Subcutaneous adipose tissue (tissue), 4 donors: ENCODE data around the gene DLGAP1. TPM values are rescaled to one million over a fixed set of nuclear protein-coding genes. Genes with fewer than 3 reads are reported as not detected.

Source experiments
- total RNA-seq, 4 donors: library from RNA; depleted of rRNA; stranded (reverse); fragments of >200 nt; gene quantifications; one replicate each; pipeline ENCODE4 v1.1.0, GENCODE V29; 2016
- TF ChIP-seq, protein P1 (sequence below): fragments of 450-650 bp; IDR thresholded peaks from one replicate; pipeline ENCODE4 v1.5.1; 2016; ENCODE audit warnings: low read depth, mild to moderate bottlenecking, control low read depth, antibody characterized with exemption, moderate library complexity

The DLGAP1 gene
- total RNA-seq, 4 donors from 2014 or later: 0.44 to 3.3 (median 0.99) TPM

GRCh38 chr18:3810296-3810695 lies 644.8 kb downstream of the DLGAP1 start:
- TF ChIP-seq, protein P1, sequence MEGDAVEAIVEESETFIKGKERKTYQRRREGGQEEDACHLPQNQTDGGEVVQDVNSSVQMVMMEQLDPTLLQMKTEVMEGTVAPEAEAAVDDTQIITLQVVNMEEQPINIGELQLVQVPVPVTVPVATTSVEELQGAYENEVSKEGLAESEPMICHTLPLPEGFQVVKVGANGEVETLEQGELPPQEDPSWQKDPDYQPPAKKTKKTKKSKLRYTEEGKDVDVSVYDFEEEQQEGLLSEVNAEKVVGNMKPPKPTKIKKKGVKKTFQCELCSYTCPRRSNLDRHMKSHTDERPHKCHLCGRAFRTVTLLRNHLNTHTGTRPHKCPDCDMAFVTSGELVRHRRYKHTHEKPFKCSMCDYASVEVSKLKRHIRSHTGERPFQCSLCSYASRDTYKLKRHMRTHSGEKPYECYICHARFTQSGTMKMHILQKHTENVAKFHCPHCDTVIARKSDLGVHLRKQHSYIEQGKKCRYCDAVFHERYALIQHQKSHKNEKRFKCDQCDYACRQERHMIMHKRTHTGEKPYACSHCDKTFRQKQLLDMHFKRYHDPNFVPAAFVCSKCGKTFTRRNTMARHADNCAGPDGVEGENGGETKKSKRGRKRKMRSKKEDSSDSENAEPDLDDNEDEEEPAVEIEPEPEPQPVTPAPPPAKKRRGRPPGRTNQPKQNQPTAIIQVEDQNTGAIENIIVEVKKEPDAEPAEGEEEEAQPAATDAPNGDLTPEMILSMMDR: no peak

DNA sequence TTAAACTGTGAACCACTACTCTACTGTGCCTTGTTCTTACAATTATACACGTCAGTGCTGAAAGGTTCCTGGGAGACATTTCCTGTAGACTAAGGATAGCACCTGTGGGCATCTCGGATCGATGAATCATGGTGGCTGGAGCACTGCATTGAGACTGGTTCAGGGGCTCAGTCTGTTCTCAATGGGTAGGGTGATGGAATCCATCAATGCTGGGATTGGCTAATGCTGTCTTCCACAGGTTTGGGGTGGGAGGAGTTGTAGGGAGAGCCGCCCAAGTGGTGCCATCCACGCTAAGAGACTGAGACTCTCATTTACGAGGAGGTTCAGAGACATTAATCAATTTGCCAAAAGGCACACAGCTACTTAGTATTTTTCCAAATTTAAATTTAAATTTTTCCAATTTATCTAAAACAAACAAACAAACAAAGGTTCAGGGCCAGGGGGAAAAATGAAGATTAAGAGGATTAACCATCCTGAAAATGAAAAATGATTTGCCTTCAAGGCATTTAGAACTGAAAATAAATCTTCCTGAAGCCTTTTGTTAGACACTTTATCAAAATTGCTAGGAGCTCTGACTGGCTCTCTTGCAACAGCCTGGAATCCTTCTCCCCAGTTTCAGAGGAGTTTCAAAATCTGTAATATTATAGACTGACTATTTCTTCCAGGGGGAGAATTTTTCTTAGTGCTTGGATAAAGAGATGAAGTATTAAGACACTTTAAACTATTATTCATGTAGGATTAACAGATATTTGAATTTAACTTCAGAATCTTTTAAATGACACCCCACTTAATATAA lies 645.9 kb downstream of the DLGAP1 start:
- TF ChIP-seq, protein P1: no peak

GRCh38 chr18:3806656-3807055 lies 648.5 kb downstream of the DLGAP1 start:
- TF ChIP-seq, protein P1: no peak

DNA sequence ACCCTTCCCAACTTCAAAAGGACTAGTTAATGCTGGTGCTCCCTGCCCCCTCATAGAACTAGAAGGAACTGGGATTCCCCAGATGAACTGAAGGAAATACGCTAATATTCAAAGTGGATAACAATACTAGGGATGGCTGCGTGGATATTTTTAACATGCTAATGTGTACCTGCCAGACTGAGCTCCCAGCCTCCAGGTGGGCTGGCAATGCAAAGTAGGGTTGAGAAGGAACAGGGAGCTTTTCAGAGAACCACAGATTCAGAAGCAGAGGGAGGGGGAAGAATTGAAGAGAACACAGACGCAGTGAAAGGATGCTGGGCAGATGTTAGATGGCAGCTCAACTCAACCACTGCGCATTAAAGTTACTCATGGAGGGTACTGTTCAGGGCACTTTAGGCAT lies 650.8 kb downstream of the DLGAP1 start:
- TF ChIP-seq, protein P1: no peak

GRCh38 chr18:3803350-3803749 lies 651.8 kb downstream of the DLGAP1 start:
- TF ChIP-seq, protein P1: no peak

GRCh38 chr18:3799515-3799914 lies 655.6 kb downstream of the DLGAP1 start:
- TF ChIP-seq, protein P1: no peak

DNA sequence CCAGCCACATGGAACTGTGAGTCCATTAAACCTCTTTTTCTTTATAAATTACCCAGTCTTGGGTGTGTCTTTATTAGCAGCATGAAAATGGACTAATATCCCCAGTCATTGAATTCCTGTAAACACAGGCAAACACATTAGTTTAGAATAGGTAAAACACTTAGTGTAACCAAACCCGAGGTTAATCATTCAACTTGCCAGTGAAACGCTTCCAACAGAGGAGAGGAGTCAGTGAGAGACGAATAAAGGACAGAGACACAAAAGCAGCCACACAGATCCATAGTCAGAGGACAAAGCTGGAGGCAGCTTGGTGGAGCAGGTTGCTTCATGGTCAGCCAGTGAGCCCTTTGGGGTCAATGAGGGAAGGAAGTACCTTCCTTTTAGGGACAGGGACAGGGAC lies 657.1 kb downstream of the DLGAP1 start:
- TF ChIP-seq, protein P1: no peak
